ENCODE results near the gene RABGGTA. TPM values are rescaled to one million over a fixed set of nuclear protein-coding genes. Genes with fewer than 3 reads are reported as not detected.

The RABGGTA gene
- total RNA-seq, 1 donor from 2014 or later: 25.7 TPM

DNA sequence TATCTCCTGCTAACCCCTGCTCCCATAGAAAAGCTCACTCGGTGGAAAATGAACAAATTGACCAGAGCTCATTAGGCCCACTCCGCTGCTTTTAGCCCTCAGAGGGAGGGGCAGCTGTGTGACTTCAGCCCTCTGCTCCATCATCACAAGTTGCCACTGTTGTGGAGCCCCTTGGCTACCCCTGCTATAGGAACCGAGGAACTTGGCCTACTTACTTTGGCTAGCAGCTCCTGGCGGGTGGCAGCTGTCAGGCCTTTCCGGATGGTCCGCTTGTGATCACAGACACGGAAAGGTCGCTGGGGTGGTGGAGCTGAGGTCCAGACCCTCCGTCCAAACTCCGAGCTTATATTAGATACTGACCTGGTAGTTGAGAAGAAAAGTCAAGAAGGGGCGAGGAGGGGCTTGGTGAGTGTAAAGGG, 35.8 kb upstream of the RABGGTA start:
- DNase-seq (ENCODE audit: low spot score in 2 of 2) (no peak), FAIRE-seq (no peak)

DNA sequence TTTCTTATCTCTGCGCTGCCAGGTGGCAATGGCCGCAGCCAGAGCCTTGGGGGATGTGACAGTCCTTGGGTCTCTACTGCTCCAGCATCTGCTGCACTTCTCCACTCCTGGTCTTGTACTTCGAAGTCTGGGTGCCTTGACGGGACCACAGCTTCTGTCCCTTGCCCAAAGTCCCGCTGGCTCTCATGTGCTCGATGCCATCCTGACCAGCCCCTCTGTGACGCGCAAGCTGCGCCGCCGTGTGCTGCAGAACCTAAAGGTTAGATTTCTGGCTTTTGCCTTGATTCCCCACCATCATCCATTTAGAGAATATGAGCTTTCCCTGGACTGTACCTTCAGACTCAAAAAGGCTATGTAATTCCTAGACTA, 32.6 kb upstream of the RABGGTA start:
- FAIRE-seq (no peak), DNase-seq (ENCODE audit: low spot score in 2 of 2) (no peak)

DNA sequence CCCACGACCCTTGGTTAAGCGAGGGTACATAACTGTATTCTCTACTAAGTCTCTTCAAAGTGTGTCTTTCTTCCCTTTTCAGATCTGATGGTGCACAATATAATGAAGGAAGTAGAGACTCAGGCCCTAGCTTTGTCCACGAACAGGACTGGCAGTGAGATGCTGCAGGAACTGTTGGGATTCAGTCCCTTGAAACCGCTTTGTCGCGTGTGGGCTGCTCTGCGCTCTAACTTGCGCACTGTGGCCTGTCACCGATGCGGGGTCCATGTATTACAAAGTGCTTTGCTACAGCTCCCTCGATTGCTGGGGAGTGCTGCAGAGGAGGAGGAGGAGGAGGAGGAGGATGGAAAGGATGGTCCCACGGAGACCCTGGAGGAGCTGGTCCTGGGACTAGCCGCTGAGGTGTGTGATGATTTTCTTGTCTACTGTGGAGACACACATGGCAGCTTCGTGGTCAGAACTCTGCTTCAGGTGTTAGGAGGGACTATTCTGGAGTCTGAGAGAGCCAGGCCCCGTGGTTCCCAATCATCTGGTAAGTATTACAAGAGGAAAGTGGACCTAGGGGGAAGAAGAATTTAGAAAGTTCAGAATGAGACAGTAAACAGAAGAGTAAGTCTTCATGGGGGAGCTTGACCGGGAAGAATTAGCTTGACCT, 29.1 kb upstream of the RABGGTA start:
- FAIRE-seq (no peak), DNase-seq (ENCODE audit: low spot score in 2 of 2) (no peak)

DNA sequence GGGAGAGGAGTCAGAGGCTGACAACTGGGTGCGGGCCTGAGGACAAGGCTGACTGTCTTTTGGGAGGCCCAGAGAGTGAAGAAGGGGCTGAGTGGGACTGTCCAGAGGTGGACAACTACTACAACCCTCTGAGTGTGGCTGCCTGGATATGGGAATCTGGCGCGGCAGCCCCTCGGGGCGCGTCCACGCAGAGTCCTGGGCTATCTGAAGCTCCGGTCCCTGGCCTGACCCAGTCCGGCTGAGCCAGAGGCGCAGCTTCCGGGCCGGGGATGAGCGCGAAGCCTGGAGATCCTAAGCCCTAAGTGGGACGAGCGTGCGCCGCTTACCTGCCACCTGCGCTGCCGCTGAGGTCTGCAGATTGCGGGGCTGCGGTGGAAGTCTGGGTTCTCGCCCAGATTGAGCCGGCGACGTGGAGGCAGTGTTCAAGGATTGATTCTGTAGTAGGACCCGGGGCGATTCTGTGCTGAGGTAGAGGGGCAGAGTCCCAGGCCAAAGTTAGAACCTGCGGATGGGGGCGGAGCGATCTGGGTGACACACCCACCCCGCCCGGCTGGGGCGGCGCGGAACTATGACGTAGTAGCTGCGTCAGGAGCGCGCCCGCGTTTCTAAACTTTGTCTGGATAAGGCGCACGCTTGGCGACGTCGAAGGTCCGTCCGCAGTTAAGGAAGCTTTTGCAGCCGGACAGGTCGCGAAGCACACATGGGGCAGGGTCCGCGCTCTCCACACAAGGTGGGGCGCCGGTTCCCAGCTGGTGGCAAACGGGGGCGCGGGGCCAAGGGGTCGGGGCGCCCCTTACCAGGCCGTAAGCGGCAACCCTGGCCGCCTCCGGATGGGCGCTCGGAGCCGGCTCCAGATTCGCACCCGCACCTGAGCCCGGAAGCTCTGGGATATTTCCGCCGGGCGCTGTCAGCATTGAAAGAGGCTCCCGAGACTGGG, 28.1 kb upstream of the RABGGTA start, which contains the start of the genes DHRS1 and NOP9:
TSS of gene DHRS1 (minus strand) at position 526 of the 937 bp plus-strand sequence. CDS start 674 bp downstream, outside the sequence.
TSS of gene NOP9 (plus strand) at position 596 of the 937 bp plus-strand sequence. CDS start at position 701, 105 bp downstream.
- no peak for FAIRE-seq
- peak; percentile 97 to 99 for DNase-seq (ENCODE audit: low spot score in 2 of 2)

DNA sequence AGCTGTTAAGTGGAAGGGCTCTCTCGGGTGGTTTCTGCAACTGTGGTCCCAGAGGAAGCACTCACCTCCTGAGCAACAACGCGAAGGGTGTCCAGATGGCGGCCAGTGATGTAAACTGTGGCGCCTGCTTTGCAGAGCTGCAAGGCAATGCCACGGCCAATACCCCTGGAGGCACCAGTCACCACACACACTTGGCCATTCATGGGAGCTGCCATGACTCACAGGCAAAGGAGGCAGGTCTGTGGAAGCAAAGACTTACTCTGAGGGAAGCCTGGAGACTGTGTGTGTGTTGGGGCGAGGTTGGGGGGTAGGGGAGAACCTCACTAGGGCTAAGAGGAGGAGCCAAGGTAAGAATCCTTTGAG, 27.5 kb upstream of the RABGGTA start:
- FAIRE-seq: no peak
- DNase-seq (ENCODE audit: low spot score in 2 of 2): no peak

DNA sequence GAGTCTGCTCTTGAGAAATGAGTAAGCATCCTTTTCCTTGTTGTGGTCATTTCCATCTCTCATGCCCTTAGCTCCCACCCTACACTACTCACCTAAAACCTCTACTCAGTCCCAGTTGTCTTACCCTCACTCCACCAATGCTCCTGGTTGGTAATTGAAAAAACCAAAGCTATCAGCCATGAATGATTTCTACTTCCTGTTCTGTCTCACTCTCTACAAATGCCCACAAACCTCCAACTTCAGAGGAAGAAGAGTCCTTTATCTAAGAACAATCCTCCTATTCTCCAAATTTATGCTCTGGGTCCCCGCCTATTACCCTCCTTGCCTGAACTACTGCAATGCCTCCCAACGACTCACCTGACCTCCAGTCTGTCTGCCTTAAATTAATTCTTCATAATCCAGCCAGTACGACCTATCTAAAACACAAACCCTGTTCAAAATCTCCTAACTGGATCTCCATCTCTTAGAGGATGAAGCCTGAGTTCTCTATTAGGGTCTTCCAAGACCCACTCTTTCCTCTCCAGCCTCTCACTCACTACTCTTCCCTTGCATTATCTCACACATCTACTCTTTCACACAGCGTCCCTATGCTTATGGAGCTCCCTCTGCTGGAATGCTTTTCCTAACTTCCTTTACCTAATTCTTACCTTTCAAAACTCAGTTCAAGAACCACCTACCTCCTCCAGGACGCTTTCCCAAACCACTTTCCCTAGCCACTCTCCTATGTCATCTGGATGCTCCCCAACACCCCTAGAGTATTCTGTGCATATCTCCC, 26.0 kb upstream of the RABGGTA start:
- FAIRE-seq (no peak), DNase-seq (ENCODE audit: low spot score in 2 of 2) (no peak)

DNA sequence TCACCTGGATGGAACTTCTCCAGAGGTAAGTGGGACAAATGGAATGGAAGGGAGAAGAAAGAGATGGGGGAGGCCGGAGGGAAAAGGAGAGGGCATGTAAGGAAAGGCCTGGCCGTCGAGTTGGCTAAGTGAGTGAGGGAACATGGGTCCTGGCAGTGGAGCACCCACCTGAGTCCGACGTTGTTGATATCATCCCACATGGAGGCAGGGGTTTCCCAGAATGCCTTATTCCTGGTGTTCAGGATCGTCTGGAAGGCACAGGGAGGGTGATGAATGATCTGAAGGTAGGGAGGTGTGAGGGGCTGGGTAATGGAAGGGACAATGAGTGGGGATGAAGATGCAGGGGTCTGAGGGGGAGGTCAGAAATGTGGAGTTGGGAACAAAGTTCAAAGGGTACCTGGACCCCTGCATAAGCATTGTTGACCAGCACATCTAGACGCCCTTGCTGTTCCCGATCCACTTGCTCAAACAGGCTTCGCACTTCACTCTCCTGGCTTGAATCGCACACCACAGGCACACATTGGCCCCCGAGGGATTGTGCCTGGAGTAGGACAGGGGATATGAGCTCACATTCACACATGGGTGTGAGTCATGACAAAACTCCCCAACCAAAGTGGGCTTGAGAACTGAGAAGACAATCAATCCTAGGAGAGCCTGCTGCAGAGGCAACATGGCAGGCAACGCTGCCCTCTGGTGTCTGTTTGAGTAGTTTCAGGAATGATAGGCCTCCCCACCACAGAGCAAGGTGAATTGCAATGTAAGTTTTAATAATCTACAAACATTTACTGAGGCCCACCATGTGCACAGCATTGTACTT, 25.2 kb upstream of the RABGGTA start:
- peak in 1 of 2 donors; percentile 81 for DNase-seq (ENCODE audit: low spot score in 2 of 2)
- no peak for FAIRE-seq

DNA sequence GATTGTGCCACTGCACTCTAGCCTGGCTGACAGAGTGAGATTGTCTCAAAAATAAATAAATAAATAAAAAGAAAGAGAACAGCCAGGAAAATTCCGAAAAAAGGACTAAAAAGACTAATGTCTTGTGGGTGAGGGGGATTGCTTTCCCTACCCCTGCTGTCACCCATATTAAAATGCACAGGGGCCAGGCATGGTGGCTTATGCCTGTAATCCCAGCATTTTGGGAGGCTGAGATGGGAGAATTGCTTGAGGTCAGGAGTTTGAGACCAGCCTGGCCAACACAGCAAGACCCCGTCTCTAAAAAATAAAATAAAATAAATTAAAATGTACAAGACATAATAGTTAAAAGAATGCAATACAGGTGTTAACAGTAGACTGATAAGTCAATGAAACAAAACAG, 22.1 kb upstream of the RABGGTA start:
- DNase-seq (ENCODE audit: low spot score in 2 of 2): no peak
- no peak for FAIRE-seq

DNA sequence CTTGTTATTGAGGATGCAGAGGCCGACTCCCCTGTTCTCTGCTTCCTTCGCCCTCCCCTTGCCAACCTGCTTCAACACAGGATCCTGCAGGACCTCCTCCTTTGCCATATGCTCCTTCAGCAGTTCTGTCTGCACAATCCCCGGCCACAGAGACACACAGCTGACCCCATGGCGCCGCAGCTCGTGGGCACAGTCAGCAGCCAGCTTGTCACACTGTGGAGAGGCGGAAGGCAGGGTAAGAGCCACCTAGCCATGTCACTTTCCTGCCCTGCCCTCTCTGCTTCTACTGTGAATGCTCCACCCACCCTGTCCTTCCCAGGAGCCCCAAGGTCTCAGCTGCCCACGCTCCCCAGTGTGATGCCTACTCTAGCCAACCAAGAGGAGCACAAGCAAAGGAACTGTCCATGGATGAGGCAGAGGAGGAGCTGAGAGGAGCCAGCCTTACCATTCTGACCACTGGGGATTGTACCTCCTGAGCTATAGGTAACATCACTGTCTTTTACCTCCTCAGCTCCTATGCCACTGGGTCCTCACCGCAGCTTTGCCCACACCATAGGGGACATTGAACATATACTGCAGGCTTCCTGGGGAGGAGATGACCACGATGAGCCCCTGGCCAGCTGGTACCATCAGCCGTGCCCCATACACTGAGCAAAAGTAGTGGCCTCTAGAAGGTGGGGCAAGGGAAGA, 20.9 kb upstream of the RABGGTA start:
- no peak for DNase-seq (ENCODE audit: low spot score in 2 of 2)
- no peak for FAIRE-seq

DNA sequence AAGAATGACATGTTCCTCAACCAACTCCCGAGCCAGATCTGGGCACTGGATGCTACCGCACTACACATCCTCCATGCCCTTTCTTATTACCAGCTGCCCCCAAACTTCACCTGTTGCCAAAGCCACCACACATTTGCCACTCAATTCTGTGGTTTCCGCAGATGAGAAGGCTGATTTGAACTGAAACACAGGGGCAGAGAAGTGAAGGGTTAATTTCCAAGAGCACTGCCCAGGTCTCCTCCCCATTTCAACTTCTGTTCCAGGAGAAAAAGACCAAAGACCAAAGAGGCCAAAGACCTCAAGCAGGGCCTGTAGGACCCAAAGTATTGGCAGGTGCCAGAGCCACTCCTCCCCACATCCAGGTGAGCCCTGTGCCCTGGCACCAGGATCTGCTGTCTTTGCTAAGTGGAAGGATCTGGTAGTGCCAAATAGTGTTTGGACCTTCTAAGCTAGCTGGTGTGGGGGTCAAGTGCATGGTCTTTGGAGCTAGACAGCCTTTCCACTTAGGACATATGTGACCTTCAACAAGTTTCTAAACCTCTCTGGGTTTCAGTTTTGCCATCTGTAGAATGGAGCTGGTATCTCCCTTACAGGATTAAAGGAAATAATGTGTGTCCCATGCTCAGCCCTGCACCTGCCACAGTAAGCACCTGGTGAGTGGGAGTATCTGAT, 20.2 kb upstream of the RABGGTA start:
- DNase-seq (ENCODE audit: low spot score in 2 of 2): no peak
- no peak for FAIRE-seq

DNA sequence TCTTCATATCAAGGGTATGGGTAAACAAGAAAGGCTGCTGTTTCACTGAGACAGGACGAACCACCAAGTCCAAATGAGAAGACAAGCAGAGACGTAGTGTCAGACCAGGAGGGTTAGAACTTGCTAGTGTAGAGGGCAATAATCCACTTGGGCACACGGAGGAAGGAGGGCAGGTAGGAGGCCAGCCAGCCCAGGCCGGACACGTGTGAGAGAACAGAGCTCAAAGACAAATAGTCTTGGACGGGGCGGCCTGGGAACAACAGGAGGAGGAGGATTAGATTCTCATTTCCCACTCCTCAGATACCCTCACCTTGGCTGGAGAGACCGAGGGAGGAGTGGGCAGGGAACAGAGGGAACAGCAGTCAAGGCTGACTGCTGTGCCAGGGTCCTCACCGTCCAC, 19.3 kb upstream of the RABGGTA start:
- no peak for DNase-seq (ENCODE audit: low spot score in 2 of 2)
- FAIRE-seq: no peak

DNA sequence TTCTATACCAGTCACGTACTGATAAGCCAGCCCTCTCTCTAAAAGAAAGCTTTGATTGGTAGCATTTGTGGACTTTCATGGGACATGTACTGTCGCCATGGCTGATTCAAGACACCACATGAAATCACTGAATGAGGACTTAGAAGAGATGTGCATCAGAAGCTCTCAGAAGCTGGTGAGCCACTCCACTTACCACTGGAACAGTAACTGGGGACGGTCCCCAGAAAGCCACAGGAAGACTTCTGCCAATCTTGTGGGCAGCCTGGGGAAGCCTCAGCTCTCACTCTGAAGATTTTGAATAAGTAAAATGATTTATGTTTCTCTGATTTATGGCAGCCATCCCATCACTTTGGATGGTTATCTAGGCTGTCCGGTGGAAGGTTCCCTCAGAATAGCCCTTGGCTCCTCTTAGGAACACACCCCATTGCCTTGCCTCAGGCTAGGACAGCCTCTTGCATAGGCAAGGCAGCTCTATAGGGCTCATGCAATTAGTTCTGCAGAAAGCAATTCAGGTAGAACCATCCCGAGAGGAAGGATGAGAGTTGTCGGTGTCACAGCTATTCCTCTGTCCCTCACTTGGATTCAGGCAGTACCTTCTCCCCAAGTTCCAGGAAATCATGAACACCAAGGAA, 18.4 kb upstream of the RABGGTA start:
- FAIRE-seq: no peak
- no peak for DNase-seq (ENCODE audit: low spot score in 2 of 2)

DNA sequence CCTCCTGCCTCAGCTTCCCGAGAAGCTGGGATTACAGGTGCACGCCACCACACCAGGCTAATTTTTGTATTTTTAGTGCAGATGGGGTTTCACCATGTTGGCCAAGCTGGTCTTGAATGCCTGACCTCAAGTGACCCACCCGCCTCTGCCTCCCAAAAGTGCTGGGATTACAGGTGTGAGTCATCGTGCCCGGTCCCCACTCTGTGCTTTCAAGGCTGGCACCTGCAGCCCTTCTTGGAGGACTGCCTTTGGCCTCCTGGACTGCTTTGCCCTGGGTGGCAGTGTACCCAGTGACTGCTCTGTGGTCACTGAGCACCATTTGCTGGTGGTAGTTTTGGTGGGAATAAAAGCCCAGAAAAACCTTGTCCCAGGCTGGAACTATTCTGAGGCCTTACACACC, 15.6 kb upstream of the RABGGTA start:
- FAIRE-seq (no peak), DNase-seq (ENCODE audit: low spot score in 2 of 2) (no peak)

DNA sequence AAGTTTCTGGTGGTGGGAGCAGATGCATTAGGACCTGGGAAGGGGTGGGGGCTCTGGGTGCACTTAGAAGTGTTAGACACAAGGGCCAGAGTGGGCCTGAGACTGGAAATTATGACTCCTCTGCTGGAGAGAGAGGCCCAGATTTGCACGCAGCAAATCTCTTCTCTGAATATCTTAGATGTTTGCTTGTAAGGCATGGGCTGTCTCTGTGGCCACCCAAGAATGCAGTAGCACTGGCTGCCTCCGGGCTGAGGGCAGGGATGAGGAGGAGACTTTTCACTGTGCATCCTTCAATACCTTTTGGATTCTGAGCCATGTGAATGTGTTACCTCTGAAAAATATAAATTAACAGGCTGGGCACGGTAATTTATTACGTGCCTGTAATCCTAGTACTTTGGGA, 14.0 kb upstream of the RABGGTA start:
- FAIRE-seq: no peak
- DNase-seq (ENCODE audit: low spot score in 2 of 2): no peak

DNA sequence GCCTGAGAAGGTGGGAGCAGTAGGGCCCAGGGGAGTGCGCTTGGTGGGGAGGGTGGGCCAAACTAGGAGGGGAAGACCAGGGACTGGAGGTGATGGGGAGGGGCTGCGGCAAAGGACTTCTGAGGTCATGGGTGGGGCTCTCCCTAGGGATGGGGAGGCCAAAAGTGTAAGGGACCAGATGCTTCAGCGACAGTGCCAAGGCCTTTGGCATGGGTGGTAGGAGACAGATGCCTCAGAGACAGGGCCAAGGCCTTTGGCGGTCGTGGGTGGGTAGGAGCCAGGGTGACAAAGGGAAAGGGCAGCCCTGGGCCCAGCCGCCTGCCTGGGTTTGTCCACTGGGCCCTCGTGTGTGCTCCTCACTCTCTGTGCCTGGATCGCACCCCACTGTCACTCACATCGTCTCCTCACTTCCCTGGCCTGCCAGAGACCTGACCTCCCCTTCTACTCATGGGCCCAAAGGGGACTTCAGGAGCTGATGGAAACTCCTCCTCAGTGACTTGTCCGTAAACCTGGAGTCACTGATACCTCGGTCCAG, 13.2 kb upstream of the RABGGTA start:
- FAIRE-seq: no peak
- DNase-seq (ENCODE audit: low spot score in 2 of 2): no peak

DNA sequence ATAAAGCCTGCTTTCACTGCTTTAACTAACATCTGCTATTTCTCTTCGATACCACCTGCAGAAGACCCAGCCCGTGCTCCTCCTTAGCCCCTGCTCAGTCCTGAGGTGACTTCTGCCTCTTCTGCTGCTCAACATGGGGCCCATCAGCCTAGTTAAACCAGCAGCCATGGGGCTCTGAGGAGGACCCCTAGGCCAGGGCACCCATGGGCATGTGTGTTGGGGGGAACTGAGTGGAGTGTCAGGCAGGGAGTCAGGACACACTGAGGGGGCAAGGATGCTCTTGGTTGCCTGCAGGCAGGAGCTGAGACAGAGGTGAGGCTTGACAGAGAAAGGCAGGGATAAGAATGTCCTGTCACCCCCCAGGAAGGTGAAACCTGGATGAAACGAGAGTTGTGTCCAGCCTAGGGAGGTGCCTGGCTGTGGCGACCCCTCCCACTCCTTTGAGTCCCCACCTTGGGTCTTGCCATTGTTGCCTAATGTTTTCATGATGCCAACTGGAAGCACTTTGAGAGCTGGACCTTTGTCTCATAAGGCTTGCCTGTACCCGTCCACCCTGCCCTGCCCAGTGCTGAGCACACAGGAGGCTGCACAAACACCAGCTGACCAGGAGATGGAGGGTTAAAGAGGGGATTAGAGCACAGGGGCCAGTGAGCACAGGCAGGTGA, 12.5 kb upstream of the RABGGTA start:
- FAIRE-seq (no peak), DNase-seq (ENCODE audit: low spot score in 2 of 2) (no peak)

DNA sequence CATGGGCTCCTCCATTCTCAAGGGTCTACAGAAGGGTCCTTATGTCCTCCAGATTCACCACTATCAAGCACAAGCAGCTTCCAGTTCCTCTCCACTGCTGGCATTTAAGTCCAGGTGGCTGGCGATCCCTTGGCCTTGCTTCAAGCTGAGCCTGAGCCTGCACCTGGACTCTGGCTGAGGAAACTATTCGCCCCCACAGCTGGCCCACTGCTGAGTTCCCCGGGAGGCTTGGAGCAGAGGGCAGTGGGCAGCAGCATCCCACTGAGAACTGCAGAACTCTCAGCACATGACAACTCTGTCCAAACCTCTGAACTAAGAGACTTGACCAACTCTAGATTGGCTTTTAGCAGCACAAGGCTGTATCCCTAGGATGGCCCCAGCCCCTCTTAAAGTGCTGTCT, 11.3 kb upstream of the RABGGTA start:
- FAIRE-seq (no peak), DNase-seq (ENCODE audit: low spot score in 2 of 2) (no peak)

DNA sequence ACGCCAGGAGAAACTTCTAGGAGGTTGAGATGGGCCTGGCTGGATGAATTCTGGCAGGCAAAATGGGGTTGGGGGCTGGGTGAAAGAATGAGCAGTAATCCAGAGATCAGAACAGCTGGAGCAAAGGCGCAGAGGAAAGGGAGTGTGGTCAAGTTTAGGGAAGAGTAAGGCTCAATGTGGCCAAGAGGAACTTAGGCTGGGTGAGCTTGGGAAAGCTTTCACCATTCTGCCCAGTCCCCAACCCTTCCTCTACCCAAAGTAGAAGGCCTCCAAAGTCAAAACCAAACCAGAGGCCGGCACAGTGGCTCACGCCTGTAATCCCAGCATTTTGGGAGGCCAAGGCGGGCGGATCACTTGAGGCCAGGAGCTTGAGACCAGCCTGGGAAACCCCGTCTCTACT, 10.2 kb upstream of the RABGGTA start:
- DNase-seq (ENCODE audit: low spot score in 2 of 2) (no peak), FAIRE-seq (no peak)

All from frontal cortex (tissue), 4 donors.